ENCODE results near the gene EMC7.
"Not testable (repeated sequence)": the region's sequence is repeated elsewhere in the genome, so short reads cannot be mapped to it uniquely, and the experiment has no call there.

DNA sequence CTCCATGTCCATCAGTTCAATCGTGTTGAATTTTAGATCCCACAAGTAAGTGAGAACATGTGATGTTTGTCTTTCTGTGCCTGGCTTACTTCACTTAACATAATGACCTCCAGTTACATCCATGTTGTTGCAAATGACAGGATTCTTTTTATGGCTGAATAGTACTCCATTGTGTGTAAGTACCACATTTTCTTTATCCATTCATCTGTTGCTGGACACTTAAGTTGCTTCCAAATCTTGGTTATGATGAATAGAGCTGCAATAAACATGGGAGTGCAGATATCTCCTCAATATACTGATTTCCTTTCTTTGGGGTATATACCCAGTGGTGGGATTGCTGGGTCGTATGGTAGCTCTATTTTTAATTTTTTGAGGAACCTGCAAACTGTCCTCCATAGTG lies 18.8 kb upstream of the EMC7 start:
- TF ChIP-seq, protein P1, sequence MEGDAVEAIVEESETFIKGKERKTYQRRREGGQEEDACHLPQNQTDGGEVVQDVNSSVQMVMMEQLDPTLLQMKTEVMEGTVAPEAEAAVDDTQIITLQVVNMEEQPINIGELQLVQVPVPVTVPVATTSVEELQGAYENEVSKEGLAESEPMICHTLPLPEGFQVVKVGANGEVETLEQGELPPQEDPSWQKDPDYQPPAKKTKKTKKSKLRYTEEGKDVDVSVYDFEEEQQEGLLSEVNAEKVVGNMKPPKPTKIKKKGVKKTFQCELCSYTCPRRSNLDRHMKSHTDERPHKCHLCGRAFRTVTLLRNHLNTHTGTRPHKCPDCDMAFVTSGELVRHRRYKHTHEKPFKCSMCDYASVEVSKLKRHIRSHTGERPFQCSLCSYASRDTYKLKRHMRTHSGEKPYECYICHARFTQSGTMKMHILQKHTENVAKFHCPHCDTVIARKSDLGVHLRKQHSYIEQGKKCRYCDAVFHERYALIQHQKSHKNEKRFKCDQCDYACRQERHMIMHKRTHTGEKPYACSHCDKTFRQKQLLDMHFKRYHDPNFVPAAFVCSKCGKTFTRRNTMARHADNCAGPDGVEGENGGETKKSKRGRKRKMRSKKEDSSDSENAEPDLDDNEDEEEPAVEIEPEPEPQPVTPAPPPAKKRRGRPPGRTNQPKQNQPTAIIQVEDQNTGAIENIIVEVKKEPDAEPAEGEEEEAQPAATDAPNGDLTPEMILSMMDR (IDR thresholded peaks at IDR 0.05): not testable (repeated sequence)
- TF ChIP-seq, protein P2, sequence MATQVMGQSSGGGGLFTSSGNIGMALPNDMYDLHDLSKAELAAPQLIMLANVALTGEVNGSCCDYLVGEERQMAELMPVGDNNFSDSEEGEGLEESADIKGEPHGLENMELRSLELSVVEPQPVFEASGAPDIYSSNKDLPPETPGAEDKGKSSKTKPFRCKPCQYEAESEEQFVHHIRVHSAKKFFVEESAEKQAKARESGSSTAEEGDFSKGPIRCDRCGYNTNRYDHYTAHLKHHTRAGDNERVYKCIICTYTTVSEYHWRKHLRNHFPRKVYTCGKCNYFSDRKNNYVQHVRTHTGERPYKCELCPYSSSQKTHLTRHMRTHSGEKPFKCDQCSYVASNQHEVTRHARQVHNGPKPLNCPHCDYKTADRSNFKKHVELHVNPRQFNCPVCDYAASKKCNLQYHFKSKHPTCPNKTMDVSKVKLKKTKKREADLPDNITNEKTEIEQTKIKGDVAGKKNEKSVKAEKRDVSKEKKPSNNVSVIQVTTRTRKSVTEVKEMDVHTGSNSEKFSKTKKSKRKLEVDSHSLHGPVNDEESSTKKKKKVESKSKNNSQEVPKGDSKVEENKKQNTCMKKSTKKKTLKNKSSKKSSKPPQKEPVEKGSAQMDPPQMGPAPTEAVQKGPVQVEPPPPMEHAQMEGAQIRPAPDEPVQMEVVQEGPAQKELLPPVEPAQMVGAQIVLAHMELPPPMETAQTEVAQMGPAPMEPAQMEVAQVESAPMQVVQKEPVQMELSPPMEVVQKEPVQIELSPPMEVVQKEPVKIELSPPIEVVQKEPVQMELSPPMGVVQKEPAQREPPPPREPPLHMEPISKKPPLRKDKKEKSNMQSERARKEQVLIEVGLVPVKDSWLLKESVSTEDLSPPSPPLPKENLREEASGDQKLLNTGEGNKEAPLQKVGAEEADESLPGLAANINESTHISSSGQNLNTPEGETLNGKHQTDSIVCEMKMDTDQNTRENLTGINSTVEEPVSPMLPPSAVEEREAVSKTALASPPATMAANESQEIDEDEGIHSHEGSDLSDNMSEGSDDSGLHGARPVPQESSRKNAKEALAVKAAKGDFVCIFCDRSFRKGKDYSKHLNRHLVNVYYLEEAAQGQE (IDR thresholded peaks at IDR 0.05; ENCODE audit: insufficient read depth in 1 of 2, low read depth in 2 of 2, low read length in 1 of 2): not testable (repeated sequence)
- not testable (repeated sequence) for TF ChIP-seq SIN3A (IDR thresholded peaks at IDR 0.05; ENCODE audit: borderline replicate concordance, insufficient read depth, low read depth, low read length); POLR2AphosphoS5 (IDR thresholded peaks at IDR 0.05; ENCODE audit: low read depth, low read length); TCF7L2 (IDR thresholded peaks at IDR 0.05; ENCODE audit: low read depth, low read length)
